Panc1 (cell line): Measurements from ENCODE around the gene FCGBP. TPM values are rescaled to one million over a fixed set of nuclear protein-coding genes. Genes with fewer than 3 reads are reported as not detected.

Experiments used
- ATAC-seq: fragments of 200-7000 bp; cut with Tn5 transposase; 2 replicates; pipeline ENCODE4 v1.9.1; 2020; ENCODE audit warnings: mild to moderate bottlenecking, moderate library complexity
- BruUV-seq: library from RNA; stranded (reverse); fragments of 400-500 nt; replicated peaks from 2 replicates; lab custom pipeline; 2021; lab: Mats Ljungman, UMichigan
- CTCF ChIA-PET: fragments of 300-600 bp; sonication (Branson Sonifier 250); formaldehyde crosslinking; loops from one replicate; lab custom pipeline; 2022; ENCODE audit warnings: antibody characterized with exemption; lab: Charles Lee
- POLR2A ChIA-PET: fragments of 300-600 bp; sonication (Branson Sonifier 250); formaldehyde crosslinking; loops from one replicate; lab custom pipeline; 2022; ENCODE audit warnings: antibody characterized with exemption; lab: Charles Lee
- DNase-seq: peaks from one replicate; pipeline ENCODE4 v3.0.0-alpha.2; 2010; ENCODE audit warnings: low read depth, low spot score
- H3K27ac ChIP-seq: 2 replicates; pipeline ENCODE4 v1.5.1; 2011; ENCODE audit warnings: mild to moderate bottlenecking, low read length, inconsistent platforms
- H3K27me3 ChIP-seq: fragments of 200-500 bp; sonication (Bioruptor generic); 2 replicates; pipeline ENCODE4 v1.6.0; 2014; ENCODE audit warnings: low read length, inconsistent platforms; ENCODE audit not compliant: control insufficient read depth, insufficient read depth
- H3K36me3 ChIP-seq: fragments of 200-500 bp; sonication (Bioruptor generic); 2 replicates; pipeline ENCODE4 v1.5.1; 2014; ENCODE audit warnings: inconsistent platforms, mild to moderate bottlenecking, low read length, moderate library complexity; ENCODE audit not compliant: control insufficient read depth, insufficient read depth
- H3K4me1 ChIP-seq: 2 replicates; pipeline ENCODE4 v1.5.1; 2011; ENCODE audit warnings: inconsistent platforms, mild to moderate bottlenecking, low read length, moderate library complexity; ENCODE audit not compliant: control insufficient read depth, insufficient read depth
- H3K4me3 ChIP-seq, 2 experiments: 2 replicates each; pipeline ENCODE4 v1.5.1; 2011 to 2012; ENCODE audit warnings: low read depth in 2 of 2, low read length in 2 of 2, mild to moderate bottlenecking in 2 of 2, inconsistent platforms in 1 of 2, moderate library complexity in 1 of 2
- H3K9me3 ChIP-seq: fragments of 200-500 bp; sonication (Bioruptor generic); 2 replicates; pipeline ENCODE4 v1.5.1; 2014; ENCODE audit warnings: low read depth, mild to moderate bottlenecking, inconsistent platforms, low read length, moderate library complexity; ENCODE audit not compliant: control insufficient read depth, insufficient read depth
- POLR2AphosphoS5 ChIP-seq: IDR thresholded peaks from 2 replicates; pipeline ENCODE4 v1.6.1; 2012; ENCODE audit warnings: mild to moderate bottlenecking, low read depth, low read length, moderate library complexity
- SIN3A ChIP-seq: IDR thresholded peaks from 2 replicates; pipeline ENCODE4 v1.6.1; 2012; ENCODE audit warnings: low read depth, mild to moderate bottlenecking, low read length, moderate library complexity, borderline replicate concordance; ENCODE audit not compliant: insufficient read depth
- TCF7L2 ChIP-seq: IDR thresholded peaks from 2 replicates; pipeline ENCODE4 v1.6.1; 2011; ENCODE audit warnings: mild to moderate bottlenecking, low read depth, low read length, inconsistent platforms
- in situ Hi-C: cut with HindIII; loops from 2 replicates; pipeline ENCODE4 v1.10.0; 2016; ENCODE audit warnings: low sequenced_read_pairs, low pct_unique_long_range_greater_than_20kb
- intact Hi-C: fragments of 100-400 bp; cut with micrococcal nuclease; formaldehyde crosslinking; loops from one replicate; pipeline ENCODE4 v1.10.0; 2022; ENCODE audit not compliant: unreplicated experiment
- total RNA-seq: library from RNA; stranded (reverse); gene quantifications from one replicate; pipeline ENCODE4 v1.2.1, GENCODE V29; 2021; ENCODE audit not compliant: unreplicated experiment
- TF ChIP-seq, protein P1 (sequence below), 2 experiments: IDR thresholded peaks; 2 replicates each; pipeline ENCODE4 v1.6.1; 2011 to 2012; ENCODE audit warnings: low read depth in 2 of 2, control low read depth in 1 of 2, low read length in 1 of 2, mild to moderate bottlenecking in 1 of 2, moderate library complexity in 1 of 2; ENCODE audit not compliant: insufficient read depth in 1 of 2
- TF ChIP-seq, protein P2 (sequence below): fragments of 450-650 bp; IDR thresholded peaks from 2 replicates; pipeline ENCODE4 v1.5.1; 2017; ENCODE audit warnings: mild to moderate bottlenecking

Gene FCGBP
- total RNA-seq, 1 experiment from 2014 or later: 6.4 TPM

DNA sequence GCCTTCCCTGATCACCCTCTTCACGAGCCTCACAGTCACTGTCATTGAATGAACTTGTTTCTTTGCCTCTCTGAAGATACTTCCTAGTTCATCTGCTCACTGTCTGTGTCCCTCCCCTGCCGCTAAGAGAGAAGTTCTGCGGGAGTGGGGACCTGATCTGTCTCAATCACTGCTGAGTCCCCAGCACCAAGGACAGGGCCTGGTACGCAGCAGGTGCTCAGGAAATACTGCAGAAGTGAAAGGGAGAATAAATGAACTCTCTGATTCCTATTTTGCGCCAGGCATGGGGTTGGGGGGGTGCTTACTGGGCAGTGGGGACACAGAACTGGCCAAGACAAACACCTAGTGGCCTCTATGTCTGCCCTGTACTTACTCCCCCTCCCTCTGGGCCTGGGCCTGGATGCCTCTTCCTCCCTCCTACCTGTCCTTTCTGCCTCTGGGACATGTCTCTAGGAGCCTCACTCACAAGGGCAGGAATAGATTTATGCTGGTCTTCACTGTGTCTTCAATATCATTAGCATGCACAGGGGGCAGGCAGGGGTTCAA, 17.5 kb downstream of the FCGBP start:
- H3K9me3 ChIP-seq: no peaks in the 10 kb centered on the region
- no peaks in the 10 kb centered on the region for H3K4me1 ChIP-seq
- peak; percentile 7; the same call in 1 of the 2 replicates for ATAC-seq
- H3K27me3 ChIP-seq: no peaks in the 10 kb centered on the region
- no peak overlapping the region for H3K27ac ChIP-seq
- in situ Hi-C loops: no loop called here
- POLR2A ChIA-PET: no interaction called here
- H3K36me3 ChIP-seq: no peaks in the 10 kb centered on the region
- TF ChIP-seq, protein P1, sequence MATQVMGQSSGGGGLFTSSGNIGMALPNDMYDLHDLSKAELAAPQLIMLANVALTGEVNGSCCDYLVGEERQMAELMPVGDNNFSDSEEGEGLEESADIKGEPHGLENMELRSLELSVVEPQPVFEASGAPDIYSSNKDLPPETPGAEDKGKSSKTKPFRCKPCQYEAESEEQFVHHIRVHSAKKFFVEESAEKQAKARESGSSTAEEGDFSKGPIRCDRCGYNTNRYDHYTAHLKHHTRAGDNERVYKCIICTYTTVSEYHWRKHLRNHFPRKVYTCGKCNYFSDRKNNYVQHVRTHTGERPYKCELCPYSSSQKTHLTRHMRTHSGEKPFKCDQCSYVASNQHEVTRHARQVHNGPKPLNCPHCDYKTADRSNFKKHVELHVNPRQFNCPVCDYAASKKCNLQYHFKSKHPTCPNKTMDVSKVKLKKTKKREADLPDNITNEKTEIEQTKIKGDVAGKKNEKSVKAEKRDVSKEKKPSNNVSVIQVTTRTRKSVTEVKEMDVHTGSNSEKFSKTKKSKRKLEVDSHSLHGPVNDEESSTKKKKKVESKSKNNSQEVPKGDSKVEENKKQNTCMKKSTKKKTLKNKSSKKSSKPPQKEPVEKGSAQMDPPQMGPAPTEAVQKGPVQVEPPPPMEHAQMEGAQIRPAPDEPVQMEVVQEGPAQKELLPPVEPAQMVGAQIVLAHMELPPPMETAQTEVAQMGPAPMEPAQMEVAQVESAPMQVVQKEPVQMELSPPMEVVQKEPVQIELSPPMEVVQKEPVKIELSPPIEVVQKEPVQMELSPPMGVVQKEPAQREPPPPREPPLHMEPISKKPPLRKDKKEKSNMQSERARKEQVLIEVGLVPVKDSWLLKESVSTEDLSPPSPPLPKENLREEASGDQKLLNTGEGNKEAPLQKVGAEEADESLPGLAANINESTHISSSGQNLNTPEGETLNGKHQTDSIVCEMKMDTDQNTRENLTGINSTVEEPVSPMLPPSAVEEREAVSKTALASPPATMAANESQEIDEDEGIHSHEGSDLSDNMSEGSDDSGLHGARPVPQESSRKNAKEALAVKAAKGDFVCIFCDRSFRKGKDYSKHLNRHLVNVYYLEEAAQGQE (IDR thresholded peaks at IDR 0.05; ENCODE audit: insufficient read depth in 1 of 2, low read depth in 2 of 2, low read length in 1 of 2): no peak
- TF ChIP-seq POLR2AphosphoS5: no peak
- no peak for TF ChIP-seq TCF7L2
- TF ChIP-seq, protein P2, sequence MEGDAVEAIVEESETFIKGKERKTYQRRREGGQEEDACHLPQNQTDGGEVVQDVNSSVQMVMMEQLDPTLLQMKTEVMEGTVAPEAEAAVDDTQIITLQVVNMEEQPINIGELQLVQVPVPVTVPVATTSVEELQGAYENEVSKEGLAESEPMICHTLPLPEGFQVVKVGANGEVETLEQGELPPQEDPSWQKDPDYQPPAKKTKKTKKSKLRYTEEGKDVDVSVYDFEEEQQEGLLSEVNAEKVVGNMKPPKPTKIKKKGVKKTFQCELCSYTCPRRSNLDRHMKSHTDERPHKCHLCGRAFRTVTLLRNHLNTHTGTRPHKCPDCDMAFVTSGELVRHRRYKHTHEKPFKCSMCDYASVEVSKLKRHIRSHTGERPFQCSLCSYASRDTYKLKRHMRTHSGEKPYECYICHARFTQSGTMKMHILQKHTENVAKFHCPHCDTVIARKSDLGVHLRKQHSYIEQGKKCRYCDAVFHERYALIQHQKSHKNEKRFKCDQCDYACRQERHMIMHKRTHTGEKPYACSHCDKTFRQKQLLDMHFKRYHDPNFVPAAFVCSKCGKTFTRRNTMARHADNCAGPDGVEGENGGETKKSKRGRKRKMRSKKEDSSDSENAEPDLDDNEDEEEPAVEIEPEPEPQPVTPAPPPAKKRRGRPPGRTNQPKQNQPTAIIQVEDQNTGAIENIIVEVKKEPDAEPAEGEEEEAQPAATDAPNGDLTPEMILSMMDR: no peak
- no peak for TF ChIP-seq SIN3A
- CTCF ChIA-PET: interaction anchor here (0.6 to 7.5 kb wide), 3 partner anchors 53 to 303 kb away, joined by 3 to 55 read pairs (median 9); partner anchors contain the start of gene PSMC4
- no TSS peak for BruUV-seq
- no peak overlapping the region for H3K4me3 ChIP-seq
- no peak for DNase-seq
- intact Hi-C loops: no loop called here

DNA sequence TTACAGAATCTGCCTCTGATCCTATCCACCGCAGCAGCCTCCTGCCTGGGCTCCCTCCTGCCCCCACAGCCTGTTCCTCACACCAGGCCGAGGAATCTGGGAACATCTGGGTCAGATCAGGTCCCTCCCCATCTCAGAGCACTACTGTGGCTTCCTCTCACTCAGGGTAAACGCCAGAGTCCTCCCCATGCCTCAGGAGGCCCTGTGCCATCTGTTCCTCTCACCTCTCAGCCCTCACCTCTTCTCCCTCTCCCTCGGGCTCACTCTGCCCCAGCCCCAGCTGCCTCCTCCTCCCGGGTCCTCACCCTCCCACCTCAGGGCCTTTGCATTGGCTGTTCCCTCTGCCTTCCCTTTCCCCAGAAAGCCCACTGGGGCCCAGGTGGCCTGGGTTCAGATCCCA, 18.2 kb downstream of the FCGBP start:
- H3K36me3 ChIP-seq: no peaks in the 10 kb centered on the region
- intact Hi-C loops: no loop called here
- BruUV-seq: no TSS peak
- CTCF ChIA-PET: interaction anchor here (0.6 to 7.5 kb wide), 10 partner anchors 10 to 302 kb away, joined by 3 to 55 read pairs (median 6); partner anchors contain the start of gene PSMC4
- H3K9me3 ChIP-seq: no peaks in the 10 kb centered on the region
- no peak overlapping the region for H3K27ac ChIP-seq
- in situ Hi-C loops: no loop called here
- H3K27me3 ChIP-seq: peaks cover 3% of the 10 kb centered on the region; the same call in 1 of the 2 replicates
- no peak for TF ChIP-seq TCF7L2
- TF ChIP-seq, protein P2: no peak
- TF ChIP-seq, protein P1 (IDR thresholded peaks at IDR 0.05; ENCODE audit: insufficient read depth in 1 of 2, low read depth in 2 of 2, low read length in 1 of 2): no peak
- no peak for TF ChIP-seq POLR2AphosphoS5
- no peak for TF ChIP-seq SIN3A
- DNase-seq (no peak), ATAC-seq (peak; percentile 32)
- no peaks in the 10 kb centered on the region for H3K4me1 ChIP-seq
- POLR2A ChIA-PET: interaction anchor here (0.5 to 1.1 kb wide), 5 partner anchors 88 to 875 kb away, joined by 3 to 12 read pairs (median 7); partner anchors contain the start of gene RPS16
- no peak overlapping the region for H3K4me3 ChIP-seq
